ENCODE measurements around the gene NCAPD2. TPM values are rescaled to one million over a fixed set of nuclear protein-coding genes. Genes with fewer than 3 reads are reported as not detected.

The NCAPD2 gene
- total RNA-seq (10 to 100 TPM; 11.5 to 33.9 (median 24.5) TPM), polyA plus RNA-seq (10 to 100 TPM in 1 of 3 donors, 1 to 10 TPM in 2; 6.6 to 10.1 (median 10.0) TPM)
- long read RNA-seq, donor 1, full-length matches to known transcripts: 1 of 1 reads
- long read RNA-seq, donor 1, partial matches to known transcripts: 0 of 1 reads
- long read RNA-seq, donor 1, other reads (novel, unspliced or antisense): 0 of 1 reads
- long read RNA-seq, donor 2: 0 reads
- long read RNA-seq, donor 3: 0 reads
- long read RNA-seq, donor 4, partial matches to known transcripts: 3 of 4 reads
- long read RNA-seq, donor 4, other reads (novel, unspliced or antisense): 1 of 4 reads
- long read RNA-seq, donor 5, full-length matches to known transcripts: 18 of 24 reads
- long read RNA-seq, donor 5, partial matches to known transcripts: 2 of 24 reads
- long read RNA-seq, donor 5, other reads (novel, unspliced or antisense): 4 of 24 reads
- long read RNA-seq, donor 6, partial matches to known transcripts: 1 of 1 reads
- long read RNA-seq, donor 6, other reads (novel, unspliced or antisense): 0 of 1 reads
- long read RNA-seq, donor 7: 0 reads
- long read RNA-seq, donor 8, full-length matches to known transcripts: 3 of 3 reads
- long read RNA-seq, donor 8, partial matches to known transcripts: 0 of 3 reads
- long read RNA-seq, donor 8, other reads (novel, unspliced or antisense): 0 of 3 reads
- long read RNA-seq, donor 9, partial matches to known transcripts: 5 of 5 reads
- long read RNA-seq, donor 9, other reads (novel, unspliced or antisense): 0 of 5 reads
- long read RNA-seq, donor 10: 0 reads

GRCh38 chr12:6493497-6494257 lies at the start of gene NCAPD2:
TSS of gene NCAPD2 (plus strand) at chr12:6494102. CDS start at chr12:6495099, 997 bp downstream.
- DNase-seq: peak; percentile 92 to 98 (median 96)
- Histone ChIP-seq H3K36me3 (replicated peaks in 1 of 2) (peaks cover 0 to 15% of the 10 kb centered on the region in 2 donors), H3K4me1 (replicated peaks in 1 of 2) (peaks cover 15 to 23% of the 10 kb centered on the region in 2 donors), H3K9me3 (replicated peaks in 1 of 3) (no peaks in the 10 kb centered on the region), H3K27me3 (no peaks in the 10 kb centered on the region), H3K27ac (peak within 1 kb of the TSS; percentile 85 to 97 (median 92)), H3K4me3 (peak within 1 kb of the TSS; percentile 46 to 91 (median 49))
- intact Hi-C loops (cut with DNase I): no loop called here
- 0% methylated on average over 28 to 49 of the region's 49 CpGs for WGBS, 4 donors
- TF ChIP-seq CTCF (IDR thresholded peaks at IDR 0.05) (peak in 5 of 6 experiments; percentile 45 to 71 (median 65)), POLR2A (IDR thresholded peaks at IDR 0.05) (peak in 1 of 2 donors; percentile 71)

- H3K4me1 ChIP-seq (replicated peaks in 1 of 2): peaks cover 0 to 3% of the 10 kb centered on the region in 2 donors
- H3K4me3 ChIP-seq: no peak within 1 kb of the TSS
- 86 to 93% (median 86%) methylated on average over 15 to 16 of the region's 16 CpGs for WGBS, 4 donors
- no peak within 1 kb of the TSS for H3K27ac ChIP-seq
- H3K36me3 ChIP-seq (replicated peaks in 1 of 2): peaks cover 0 to 7% of the 10 kb centered on the region in 2 donors
- H3K27me3 ChIP-seq: no peaks in the 10 kb centered on the region
- TF ChIP-seq POLR2A (IDR thresholded peaks at IDR 0.05) (no peak), CTCF (IDR thresholded peaks at IDR 0.05) (no peak)
- intact Hi-C loops (cut with DNase I): no loop called here
- peak in 2 of 7 donors; percentile 8 to 37 for DNase-seq
- H3K9me3 ChIP-seq (replicated peaks in 1 of 3): no peaks in the 10 kb centered on the region
Measured at GRCh38 chr12:6444704-6445688, 48.9 kb upstream of the NCAPD2 start, which contains the start of gene CD27. TSS of gene CD27 (plus strand) at chr12:6444955. CDS start at chr12:6445096, 141 bp downstream.

GRCh38 chr12:6450091-6450868 lies 43.6 kb upstream of the NCAPD2 start:
- 77 to 79% (median 78%) methylated on average over 16 of the region's 16 CpGs for WGBS, 4 donors
- peaks cover 0 to 20% of the 10 kb centered on the region in 2 donors for H3K36me3 ChIP-seq (replicated peaks in 1 of 2)
- H3K27ac ChIP-seq: peak overlapping the region in 3 of 5 donors; percentile 92 to 98 (median 95)
- intact Hi-C loops (cut with DNase I): loop anchor here in 1 of 2 donors (5.0 kb wide), 1 partner anchor 63 kb away; no protein-coding TSS in a partner anchor
- DNase-seq: peak in 2 of 7 donors; percentile 14 to 49
- no peaks in the 10 kb centered on the region for H3K9me3 ChIP-seq (replicated peaks in 1 of 3)
- no peak for TF ChIP-seq POLR2A (IDR thresholded peaks at IDR 0.05)
- TF ChIP-seq CTCF (IDR thresholded peaks at IDR 0.05): no peak
- H3K4me1 ChIP-seq (replicated peaks in 1 of 2): peaks cover 21 to 23% of the 10 kb centered on the region in 2 donors
- H3K27me3 ChIP-seq: no peaks in the 10 kb centered on the region
- H3K4me3 ChIP-seq: peak overlapping the region in 2 of 4 donors; percentile 59 to 83
